Heart right ventricle (tissue), 16 donors: ENCODE data around the gene MTERF4. TPM values are rescaled to one million over a fixed set of nuclear protein-coding genes. Genes with fewer than 3 reads are reported as not detected.

ENCODE experiments used
- ATAC-seq, 8 donors: fragments of 200-7000 bp; cut with Tn5 transposase; one replicate each; pipeline ENCODE4 v1.9.1; 2020; ENCODE audit warnings: mild to moderate bottlenecking in 8 of 8, moderate library complexity in 8 of 8, moderate number of reproducible peaks in 1 of 8
- DNase-seq, 2 donors: peaks; one replicate each; pipeline ENCODE4 v3.0.0-alpha.2; 2020
- H3K27ac ChIP-seq, 10 donors: fragments of 200-600 bp; sonication (generic) in 2 of 10; one replicate each; pipeline versions ENCODE4 v1.5.0 to v1.8.0; 2020 to 2022; ENCODE audit warnings: mild to moderate bottlenecking in 3 of 10
- H3K27me3 ChIP-seq, 7 donors: fragments of 200-600 bp; one replicate each; pipeline ENCODE4 v1.8.0; 2021 to 2022; ENCODE audit warnings: mild to moderate bottlenecking in 2 of 7
- H3K36me3 ChIP-seq, 9 donors: fragments of 200-600 bp; sonication (generic) in 1 of 9; one replicate each; pipeline versions ENCODE4 v1.5.0 to v1.8.0; 2020 to 2022; ENCODE audit warnings: mild to moderate bottlenecking in 2 of 9
- H3K4me1 ChIP-seq, 9 donors: fragments of 200-600 bp; sonication (generic) in 1 of 9; one replicate each; pipeline versions ENCODE4 v1.5.0 to v1.8.0; 2020 to 2022; ENCODE audit warnings: mild to moderate bottlenecking in 4 of 9
- H3K4me3 ChIP-seq, 10 donors: fragments of 200-600 bp; sonication (generic) in 2 of 10; one replicate each; pipeline versions ENCODE4 v1.5.0 to v1.8.0; 2020 to 2022; ENCODE audit warnings: mild to moderate bottlenecking in 7 of 10, moderate library complexity in 2 of 10
- H3K9me3 ChIP-seq, 11 donors: fragments of 200-600 bp in 10 of 11; sonication (generic) in 2 of 11; one replicate each; pipeline versions ENCODE4 v1.5.0 to v1.8.0; 2013 to 2022; ENCODE audit warnings: mild to moderate bottlenecking in 2 of 11, control low read depth in 1 of 11, moderate library complexity in 1 of 11
- WGBS, 2 donors: extraction: QIAGEN DNeasy Blood & Tissue Kit; methylation state at CpG; one replicate each; pipeline ENCODE4 v1.1.7; 2013; ENCODE audit warnings: inconsistent platforms in 1 of 2; 5-methylcytosine and 5-hydroxymethylcytosine counted together
- intact Hi-C, 10 donors: fragments of 100-400 bp; cut with DNase I; formaldehyde crosslinking; loops; one replicate each; pipeline versions ENCODE4 v1.11.1 to v1.14.2; 2022
- polyA plus RNA-seq, 2 donors: library from polyadenylated mRNA; stranded (reverse); fragments of 200-250 nt; gene quantifications; one replicate each; pipeline ENCODE4 v1.2.3, GENCODE V29; 2013
- total RNA-seq, 10 donors: library from RNA; stranded (reverse); fragmentation: NEBNext Ultra II Directional in 3 of 10; extraction: Animal tissue kit (Norgen Biotek cat#: 25700) in 3 of 10; gene quantifications; one replicate each; pipeline versions ENCODE4 v1.2.1 to v1.2.4, GENCODE V29; 2021 to 2023
- TF ChIP-seq, protein P1 (sequence below), 9 donors: fragments of 200-600 bp; sonication (generic) in 2 of 9; IDR thresholded peaks; one replicate each; pipeline versions ENCODE4 v1.5.0 to v1.8.0; 2021 to 2022; ENCODE audit warnings: antibody characterized with exemption in 9 of 9, mild to moderate bottlenecking in 5 of 9, moderate library complexity in 1 of 9
- donor health status: Arrhythmogenic right ventricular cardiomyopathy.
- donor health status: ischemic (EF 13 %, LVEDD 7.1; RV severe dilation, severe dysfunction).
- donor health status: healthy with polysubstance abuse.
- donor health status: DM: no; HTN: yes; CAD: no.
- donor health status: DM: no; HTN: no; CAD: no.
- donor health status: ischemic (EF 25% LVEDD 6.9; RV normal size, moderate dysfunction).
- donor health status: ischemic (EF 25% LVEDD 5.7; RV mildly dilated, moderate dysfunction).
- donor health status: healthy.
- donor health status: DM: yes; HTN: yes; CAD: no.
- donor health status: Ischemic cardiomyopathy.
- donor health status: ischemic (EF 35%, LVEDD 5.7; RV mildly dilated, moderate dysfunction).
- donor health status: nonischemic (EF 11% LVEDD 7.7; RV severe dilation, severe dysfunction).
- donor health status: DM: yes; HTN: yes; CAD: no.
- donor health status: PGD.
- donor health status: ischemic (EF 29% LVEDD 5.4; RV normal size, mild dysfunction).
- donor health status: nonischemic (EF 23%, LVEDD 6.1; RV moderate dilation, normal function).

Gene MTERF4
- total and polyA plus RNA-seq, 12 donors = 18.5 to 27.1 (median 23.1) TPM

DNA sequence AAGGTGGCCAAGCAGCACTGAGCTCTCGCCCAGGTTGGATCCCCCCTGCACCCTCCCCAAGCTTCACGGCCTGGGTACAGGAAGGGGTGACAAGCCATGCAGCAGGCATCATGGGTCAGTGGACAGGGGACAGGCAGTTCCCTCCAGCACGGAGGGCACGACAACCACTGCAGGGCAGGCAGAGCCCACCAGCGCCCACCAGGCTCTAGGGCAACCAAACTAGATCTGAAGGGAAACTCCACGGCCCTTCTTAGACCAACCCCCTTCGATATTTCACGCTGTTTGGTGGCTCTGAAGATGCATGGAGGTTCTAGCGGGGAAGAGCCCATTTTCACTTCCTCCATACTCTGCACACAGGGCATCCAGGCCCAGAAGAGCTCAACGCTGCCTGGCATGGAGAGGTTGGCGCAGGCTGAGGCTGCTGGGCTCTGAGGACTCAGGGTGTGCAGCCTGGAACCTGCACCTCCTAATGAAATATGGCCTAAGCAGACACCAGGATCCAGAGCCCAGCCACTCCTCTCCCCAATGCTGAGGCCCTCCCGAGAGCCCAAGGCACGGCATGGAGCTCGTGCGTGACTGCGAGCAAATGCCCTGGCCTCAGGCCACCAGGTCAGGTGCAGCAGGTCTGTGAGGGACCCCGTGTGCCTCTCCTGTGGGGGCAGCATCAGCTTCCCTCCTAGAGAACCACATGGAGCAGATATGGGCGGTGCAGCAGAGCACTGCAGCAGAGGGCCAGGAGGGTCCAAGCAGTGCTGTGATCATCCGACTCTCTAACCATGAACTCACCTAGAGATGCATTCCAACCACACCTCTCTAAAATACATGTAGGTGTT, 8.7 kb upstream of the MTERF4 start:
- H3K9me3 ChIP-seq = no peaks in the 10 kb centered on the region
- TF ChIP-seq, protein P1, sequence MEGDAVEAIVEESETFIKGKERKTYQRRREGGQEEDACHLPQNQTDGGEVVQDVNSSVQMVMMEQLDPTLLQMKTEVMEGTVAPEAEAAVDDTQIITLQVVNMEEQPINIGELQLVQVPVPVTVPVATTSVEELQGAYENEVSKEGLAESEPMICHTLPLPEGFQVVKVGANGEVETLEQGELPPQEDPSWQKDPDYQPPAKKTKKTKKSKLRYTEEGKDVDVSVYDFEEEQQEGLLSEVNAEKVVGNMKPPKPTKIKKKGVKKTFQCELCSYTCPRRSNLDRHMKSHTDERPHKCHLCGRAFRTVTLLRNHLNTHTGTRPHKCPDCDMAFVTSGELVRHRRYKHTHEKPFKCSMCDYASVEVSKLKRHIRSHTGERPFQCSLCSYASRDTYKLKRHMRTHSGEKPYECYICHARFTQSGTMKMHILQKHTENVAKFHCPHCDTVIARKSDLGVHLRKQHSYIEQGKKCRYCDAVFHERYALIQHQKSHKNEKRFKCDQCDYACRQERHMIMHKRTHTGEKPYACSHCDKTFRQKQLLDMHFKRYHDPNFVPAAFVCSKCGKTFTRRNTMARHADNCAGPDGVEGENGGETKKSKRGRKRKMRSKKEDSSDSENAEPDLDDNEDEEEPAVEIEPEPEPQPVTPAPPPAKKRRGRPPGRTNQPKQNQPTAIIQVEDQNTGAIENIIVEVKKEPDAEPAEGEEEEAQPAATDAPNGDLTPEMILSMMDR (IDR thresholded peaks at IDR 0.05) = no peak
- H3K4me1 ChIP-seq = no peaks in the 10 kb centered on the region
- no peak overlapping the region for H3K4me3 ChIP-seq
- H3K36me3 ChIP-seq = peaks cover 0 to 10% (median 0%) of the 10 kb centered on the region in 9 donors
- no peaks in the 10 kb centered on the region for H3K27me3 ChIP-seq
- WGBS, 2 donors = 94% methylated on average over 19 of the region's 19 CpGs
- DNase-seq = no peak
- intact Hi-C loops = no loop called here
- no peak overlapping the region for H3K27ac ChIP-seq
- peak in 2 of 8 donors; percentile 18 to 26 for ATAC-seq

DNA sequence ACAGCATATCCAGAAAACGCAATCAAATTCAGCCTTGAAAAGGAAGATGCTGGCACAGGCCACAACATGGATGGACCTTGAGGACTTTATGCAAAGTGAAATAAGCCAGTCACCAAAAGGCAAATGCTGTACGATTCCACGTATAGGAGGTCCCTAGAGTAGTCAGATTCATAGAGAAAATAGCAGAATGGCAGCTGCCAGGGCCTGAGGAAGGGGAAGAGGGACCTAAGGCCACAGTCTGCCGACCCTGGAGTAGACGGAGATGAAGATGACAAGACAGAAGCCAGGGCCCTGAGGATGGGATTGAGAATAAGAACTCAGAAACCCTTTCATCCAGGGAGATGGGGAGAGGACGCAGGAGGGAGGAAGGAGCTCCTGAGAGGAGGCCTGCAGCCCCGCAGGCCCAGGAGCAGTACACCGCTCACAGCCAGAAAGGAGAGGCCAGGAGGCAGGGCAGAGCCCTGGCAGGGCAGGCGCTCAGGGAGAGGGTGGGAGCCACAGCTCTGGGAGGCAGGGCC, 8.1 kb upstream of the MTERF4 start:
- Histone ChIP-seq H3K27ac (no peak overlapping the region), H3K9me3 (no peaks in the 10 kb centered on the region), H3K4me1 (no peaks in the 10 kb centered on the region), H3K27me3 (no peaks in the 10 kb centered on the region), H3K36me3 (peaks cover 0 to 10% (median 0%) of the 10 kb centered on the region in 9 donors), H3K4me3 (no peak overlapping the region)
- DNase-seq = no peak
- peak in 1 of 8 donors; percentile 19 for ATAC-seq
- WGBS, 2 donors = 91 to 93% methylated on average over 9 of the region's 9 CpGs
- intact Hi-C loops = no loop called here
- TF ChIP-seq, protein P1 (IDR thresholded peaks at IDR 0.05) = no peak

DNA sequence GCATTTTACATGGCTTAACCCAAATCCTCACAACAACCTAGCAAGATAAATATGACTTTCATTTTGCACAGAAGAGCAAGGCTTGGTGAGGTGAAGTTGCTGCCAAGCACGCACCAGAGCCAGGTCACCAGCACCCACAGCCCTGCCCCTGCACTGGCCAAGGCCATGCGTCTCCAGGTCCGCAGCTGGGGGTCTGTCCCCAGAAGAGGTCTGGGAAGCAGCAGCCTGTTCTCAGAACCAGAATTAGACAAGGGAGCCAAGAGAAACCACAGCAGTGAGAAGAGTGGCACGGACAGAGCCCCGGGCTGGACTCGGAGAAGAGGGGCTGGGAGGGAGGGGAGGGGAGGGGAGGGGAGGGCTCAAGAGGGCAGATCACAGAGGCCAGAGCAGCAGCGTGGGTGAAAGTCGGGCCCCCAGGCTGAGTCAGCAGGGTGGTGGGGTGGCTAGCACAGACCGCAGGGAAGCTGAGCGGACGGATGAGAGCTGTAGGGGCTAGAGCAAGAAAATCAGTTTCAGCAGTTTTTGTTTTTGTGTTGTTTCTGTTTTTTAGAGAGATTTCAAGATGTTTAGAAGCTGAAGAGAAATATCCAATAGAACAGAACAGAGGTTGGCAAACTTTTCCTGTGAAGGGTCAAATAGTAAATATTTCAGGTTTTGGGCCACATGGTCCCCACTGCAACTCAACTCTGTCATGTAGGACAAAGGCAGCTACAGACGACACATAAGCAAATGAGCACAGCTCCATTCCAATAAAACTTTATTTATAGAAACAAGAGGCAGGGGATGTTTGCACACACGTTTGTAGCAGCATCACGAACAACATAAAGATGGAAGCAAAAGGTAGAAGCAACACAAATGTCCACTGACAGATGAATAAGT, 7.4 kb upstream of the MTERF4 start:
- H3K4me3 ChIP-seq = no peak overlapping the region
- H3K4me1 ChIP-seq = no peaks in the 10 kb centered on the region
- ATAC-seq (no peak), DNase-seq (no peak)
- peak overlapping the region in 1 of 10 donors; percentile 40 for H3K27ac ChIP-seq
- H3K27me3 ChIP-seq = no peaks in the 10 kb centered on the region
- WGBS, 2 donors = 87 to 93% methylated on average over 14 of the region's 14 CpGs
- H3K36me3 ChIP-seq = peaks cover 0 to 3% (median 0%) of the 10 kb centered on the region in 9 donors
- no peaks in the 10 kb centered on the region for H3K9me3 ChIP-seq
- TF ChIP-seq, protein P1 (IDR thresholded peaks at IDR 0.05) = no peak
- intact Hi-C loops = loop anchor here in 1 of 10 donors (10.0 kb wide), 1 partner anchor 105 kb away; no protein-coding TSS in a partner anchor
